ENCODE measurements around the gene MARK2.

GRCh38 chr11:63892228-63892627 lies 53.3 kb downstream of the MARK2 start:
- TF ChIP-seq, protein P1, sequence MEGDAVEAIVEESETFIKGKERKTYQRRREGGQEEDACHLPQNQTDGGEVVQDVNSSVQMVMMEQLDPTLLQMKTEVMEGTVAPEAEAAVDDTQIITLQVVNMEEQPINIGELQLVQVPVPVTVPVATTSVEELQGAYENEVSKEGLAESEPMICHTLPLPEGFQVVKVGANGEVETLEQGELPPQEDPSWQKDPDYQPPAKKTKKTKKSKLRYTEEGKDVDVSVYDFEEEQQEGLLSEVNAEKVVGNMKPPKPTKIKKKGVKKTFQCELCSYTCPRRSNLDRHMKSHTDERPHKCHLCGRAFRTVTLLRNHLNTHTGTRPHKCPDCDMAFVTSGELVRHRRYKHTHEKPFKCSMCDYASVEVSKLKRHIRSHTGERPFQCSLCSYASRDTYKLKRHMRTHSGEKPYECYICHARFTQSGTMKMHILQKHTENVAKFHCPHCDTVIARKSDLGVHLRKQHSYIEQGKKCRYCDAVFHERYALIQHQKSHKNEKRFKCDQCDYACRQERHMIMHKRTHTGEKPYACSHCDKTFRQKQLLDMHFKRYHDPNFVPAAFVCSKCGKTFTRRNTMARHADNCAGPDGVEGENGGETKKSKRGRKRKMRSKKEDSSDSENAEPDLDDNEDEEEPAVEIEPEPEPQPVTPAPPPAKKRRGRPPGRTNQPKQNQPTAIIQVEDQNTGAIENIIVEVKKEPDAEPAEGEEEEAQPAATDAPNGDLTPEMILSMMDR (IDR thresholded peaks at IDR 0.05) = no peak
- TF ChIP-seq POLR2A (IDR thresholded peaks at IDR 0.05) = no peak
- no peak for TF ChIP-seq EP300 (IDR thresholded peaks at IDR 0.05)
